HUES48 (cell line): ENCODE measurements around the gene ANKRD18B.
"Not testable (repeated sequence)": the region's sequence is repeated elsewhere in the genome, so short reads cannot be mapped to it uniquely, and the experiment has no call there.

Experiments used
- H3K27ac ChIP-seq: one replicate; pipeline ENCODE4 v1.7.0; 2013; ENCODE audit warnings: low read depth, low read length, inconsistent platforms
- H3K27me3 ChIP-seq: 2 replicates; pipeline ENCODE4 v1.6.1; 2013; ENCODE audit warnings: mild to moderate bottlenecking, low read length; ENCODE audit not compliant: control insufficient read depth, insufficient read depth
- H3K36me3 ChIP-seq: 2 replicates; pipeline ENCODE4 v1.6.1; 2013; ENCODE audit warnings: low read length; ENCODE audit not compliant: control insufficient read depth, insufficient read depth
- H3K4me1 ChIP-seq: 2 replicates; pipeline ENCODE4 v1.6.1; 2013; ENCODE audit warnings: mild to moderate bottlenecking, low read length; ENCODE audit not compliant: control insufficient read depth, insufficient read depth
- H3K4me3 ChIP-seq: 2 replicates; pipeline ENCODE4 v1.5.1; 2013; ENCODE audit warnings: mild to moderate bottlenecking, low read depth, low read length
- H3K9ac ChIP-seq: 2 replicates; pipeline ENCODE4 v1.6.1; 2013; ENCODE audit warnings: mild to moderate bottlenecking, low read depth, low read length, moderate library complexity
- H3K9me3 ChIP-seq: 2 replicates; pipeline ENCODE4 v1.6.1; 2013; ENCODE audit warnings: low read length; ENCODE audit not compliant: control insufficient read depth, insufficient read depth

The ANKRD18B gene

GRCh38 chr9:33535541-33535940 lies 11.5 kb downstream of the ANKRD18B start:
- H3K4me3 ChIP-seq, result no peak overlapping the region
- H3K9me3 ChIP-seq, result no peaks in the 10 kb centered on the region
- no peak overlapping the region for H3K9ac ChIP-seq
- no peak overlapping the region for H3K27ac ChIP-seq
- H3K4me1 ChIP-seq, result peaks cover 5% of the 10 kb centered on the region
- H3K36me3 ChIP-seq, result no peaks in the 10 kb centered on the region
- H3K27me3 ChIP-seq, result no peaks in the 10 kb centered on the region

GRCh38 chr9:33543463-33543862 lies 19.4 kb downstream of the ANKRD18B start:
- not testable (repeated sequence) for H3K36me3 ChIP-seq, H3K9ac ChIP-seq, H3K27ac ChIP-seq, H3K4me1 ChIP-seq, H3K27me3 ChIP-seq, H3K4me3 ChIP-seq, H3K9me3 ChIP-seq

- not testable (repeated sequence) for H3K9ac ChIP-seq, H3K36me3 ChIP-seq, H3K4me1 ChIP-seq, H3K27me3 ChIP-seq, H3K27ac ChIP-seq, H3K4me3 ChIP-seq, H3K9me3 ChIP-seq
Measured at GRCh38 chr9:33545715-33546114, 21.7 kb downstream of the ANKRD18B start.

- H3K4me1 ChIP-seq, H3K9ac ChIP-seq, H3K36me3 ChIP-seq, H3K27ac ChIP-seq, H3K27me3 ChIP-seq, H3K4me3 ChIP-seq, H3K9me3 ChIP-seq: not testable (repeated sequence)
Measured at GRCh38 chr9:33548816-33549215, 24.8 kb downstream of the ANKRD18B start.

- not testable (repeated sequence) for H3K9ac ChIP-seq, H3K27me3 ChIP-seq, H3K4me3 ChIP-seq, H3K27ac ChIP-seq, H3K4me1 ChIP-seq, H3K36me3 ChIP-seq, H3K9me3 ChIP-seq
Measured at GRCh38 chr9:33549418-33549817, 25.4 kb downstream of the ANKRD18B start.

GRCh38 chr9:33551183-33551582 lies 27.1 kb downstream of the ANKRD18B start:
- H3K9ac ChIP-seq, H3K27me3 ChIP-seq, H3K27ac ChIP-seq, H3K9me3 ChIP-seq, H3K4me1 ChIP-seq, H3K4me3 ChIP-seq, H3K36me3 ChIP-seq: not testable (repeated sequence)

GRCh38 chr9:33552315-33552725 lies 28.3 kb downstream of the ANKRD18B start:
- not testable (repeated sequence) for H3K9ac ChIP-seq, H3K9me3 ChIP-seq, H3K27ac ChIP-seq, H3K4me3 ChIP-seq, H3K4me1 ChIP-seq, H3K27me3 ChIP-seq, H3K36me3 ChIP-seq

- H3K27ac ChIP-seq, result not testable (repeated sequence)
Measured at GRCh38 chr9:33560217-33560616, 36.2 kb downstream of the ANKRD18B start.

DNA sequence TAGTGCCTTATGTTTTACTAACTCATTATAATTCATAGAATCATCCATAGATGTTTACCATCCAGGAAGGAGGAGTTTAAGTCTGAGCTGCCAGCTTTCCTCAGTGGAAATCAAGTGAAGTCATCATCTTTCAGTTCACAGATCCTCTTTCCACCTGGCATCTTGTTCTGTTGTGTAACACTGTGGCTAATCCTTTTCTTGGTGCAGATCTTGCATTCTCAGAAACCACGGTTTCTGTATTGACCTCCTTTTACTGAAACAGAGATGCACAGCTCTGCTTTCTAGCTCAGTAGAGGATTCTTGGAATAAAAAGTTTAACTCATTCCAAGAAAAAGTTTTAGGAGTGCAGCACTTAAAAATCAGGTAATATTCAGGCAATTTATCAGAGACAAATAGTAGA lies 38.1 kb downstream of the ANKRD18B start:
- H3K9me3 ChIP-seq, H3K4me1 ChIP-seq, H3K36me3 ChIP-seq, H3K4me3 ChIP-seq, H3K9ac ChIP-seq, H3K27ac ChIP-seq, H3K27me3 ChIP-seq: not testable (repeated sequence)

More at GRCh38 chr9:33560217-33560616, 36.2 kb downstream of the ANKRD18B start:
- H3K9me3 ChIP-seq, H3K4me3 ChIP-seq, H3K9ac ChIP-seq, H3K4me1 ChIP-seq, H3K36me3 ChIP-seq, H3K27me3 ChIP-seq: not testable (repeated sequence)

DNA sequence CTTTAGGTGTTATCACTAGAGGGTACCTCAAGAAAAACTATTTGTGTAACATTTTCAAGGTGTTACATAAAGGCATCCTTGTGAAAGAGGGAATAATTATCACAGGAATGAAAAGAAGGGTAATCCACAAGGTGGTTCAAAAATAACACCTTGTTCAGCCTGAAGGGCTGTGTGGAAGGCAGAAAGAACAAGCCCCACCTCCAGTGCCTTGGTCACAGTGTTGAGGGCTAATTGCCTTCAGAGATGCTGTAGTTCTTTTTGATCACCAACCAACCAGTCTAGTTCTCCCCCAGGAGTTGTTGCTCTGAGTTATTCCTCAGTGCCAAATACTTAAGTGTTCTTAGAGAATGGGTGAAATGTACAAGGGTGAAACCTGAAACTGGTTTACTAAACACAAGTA lies 43.7 kb downstream of the ANKRD18B start:
- not testable (repeated sequence) for H3K4me1 ChIP-seq, H3K27me3 ChIP-seq, H3K36me3 ChIP-seq, H3K4me3 ChIP-seq, H3K9me3 ChIP-seq, H3K27ac ChIP-seq, H3K9ac ChIP-seq

- not testable (repeated sequence) for H3K27me3 ChIP-seq
Measured at GRCh38 chr9:33577786-33578185, 53.7 kb downstream of the ANKRD18B start.

GRCh38 chr9:33579996-33580395 lies 55.9 kb downstream of the ANKRD18B start:
- not testable (repeated sequence) for H3K27ac ChIP-seq, H3K36me3 ChIP-seq, H3K9ac ChIP-seq, H3K4me3 ChIP-seq, H3K9me3 ChIP-seq, H3K4me1 ChIP-seq, H3K27me3 ChIP-seq

More at GRCh38 chr9:33577786-33578185, 53.7 kb downstream of the ANKRD18B start:
- not testable (repeated sequence) for H3K27ac ChIP-seq, H3K9me3 ChIP-seq, H3K36me3 ChIP-seq, H3K4me3 ChIP-seq, H3K9ac ChIP-seq, H3K4me1 ChIP-seq
